GM21576 (cell line): ENCODE measurements around the gene TM4SF18.

Experiments used
- ATAC-seq: cut with Tn5 transposase; IDR thresholded peaks from one replicate; pipeline ENCODE4 v1.9.1; 2021; ENCODE audit warnings: mild to moderate bottlenecking, moderate library complexity; ENCODE audit not compliant: unreplicated experiment

Gene TM4SF18

DNA sequence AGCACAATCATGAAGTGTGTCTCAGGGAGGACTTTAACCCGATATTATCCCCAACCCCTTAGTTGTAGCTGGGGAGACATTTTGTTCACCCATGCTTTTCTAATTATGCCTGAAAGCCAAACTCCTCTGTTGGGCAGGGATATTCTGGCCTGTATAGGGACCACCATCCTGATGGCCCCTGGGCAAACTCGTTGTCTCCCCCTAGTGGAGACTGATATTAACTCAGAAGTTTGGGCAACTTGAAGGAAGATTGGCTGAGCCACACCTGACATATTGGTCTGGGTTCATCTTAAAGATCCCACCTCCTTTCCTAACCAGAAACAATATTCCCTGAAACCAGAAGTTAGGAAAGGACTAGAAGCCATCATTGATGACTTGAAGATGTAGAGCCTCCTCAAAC, 42.3 kb downstream of the TM4SF18 start:
- ATAC-seq: peak; percentile 65

DNA sequence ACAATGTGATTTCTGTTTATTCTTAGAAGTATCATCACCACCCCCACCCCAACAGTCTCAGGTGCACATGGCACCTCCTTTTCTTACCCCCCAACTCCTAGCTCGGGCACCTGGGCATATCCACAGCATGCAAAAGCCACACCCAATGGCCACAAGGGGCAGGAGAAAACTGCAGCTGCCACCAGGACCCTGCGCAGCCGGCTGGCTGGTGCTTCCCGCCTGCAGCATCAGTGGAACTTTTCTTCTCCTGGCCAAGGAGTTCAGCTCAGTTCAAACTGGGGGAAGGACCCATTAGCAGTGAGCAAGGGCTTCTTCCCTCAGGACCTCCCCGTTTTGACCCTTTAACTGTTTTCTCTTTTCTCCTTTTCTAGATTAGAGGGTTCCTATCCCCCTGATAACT, 44.8 kb downstream of the TM4SF18 start:
- no peak for ATAC-seq

DNA sequence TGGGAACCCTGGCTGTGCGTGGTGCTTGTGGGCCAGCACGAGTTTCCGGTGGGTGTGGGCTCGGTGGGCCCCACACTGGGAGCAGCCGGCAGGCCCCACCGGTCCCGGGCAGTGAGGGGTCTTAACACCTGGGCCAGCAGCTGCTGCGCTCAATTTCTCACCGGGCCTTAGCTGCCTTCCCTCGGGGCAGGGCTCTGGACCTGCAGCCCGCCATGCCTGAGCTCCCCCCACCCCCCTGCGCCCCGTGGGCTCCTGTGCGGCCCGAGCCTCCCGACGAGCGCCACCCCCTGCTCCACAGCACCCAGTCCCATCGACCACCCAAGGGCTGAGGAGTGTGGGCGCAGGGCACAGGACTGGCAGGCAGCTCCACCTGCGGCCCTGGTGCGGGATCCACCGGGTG, 49.4 kb downstream of the TM4SF18 start:
- no peak for ATAC-seq

DNA sequence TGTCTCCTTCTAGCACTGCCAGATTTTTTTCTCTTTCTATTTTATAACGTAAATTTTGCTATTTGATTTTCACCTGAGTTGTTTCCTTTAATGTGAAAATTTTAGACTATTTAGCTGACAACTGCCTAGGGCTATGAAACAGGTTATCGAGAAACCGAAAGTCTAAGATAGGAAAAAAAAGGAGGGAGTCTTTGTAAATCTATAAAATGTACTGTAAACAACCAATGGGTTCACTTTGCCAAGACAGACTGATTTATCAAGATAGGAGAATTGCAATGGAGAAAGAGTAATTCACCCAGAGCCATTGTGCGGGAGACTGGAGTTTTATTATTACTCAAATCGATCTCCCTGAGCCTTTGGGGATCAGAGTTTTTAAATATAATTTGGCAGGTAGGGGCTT, 50.0 kb downstream of the TM4SF18 start:
- ATAC-seq: no peak

DNA sequence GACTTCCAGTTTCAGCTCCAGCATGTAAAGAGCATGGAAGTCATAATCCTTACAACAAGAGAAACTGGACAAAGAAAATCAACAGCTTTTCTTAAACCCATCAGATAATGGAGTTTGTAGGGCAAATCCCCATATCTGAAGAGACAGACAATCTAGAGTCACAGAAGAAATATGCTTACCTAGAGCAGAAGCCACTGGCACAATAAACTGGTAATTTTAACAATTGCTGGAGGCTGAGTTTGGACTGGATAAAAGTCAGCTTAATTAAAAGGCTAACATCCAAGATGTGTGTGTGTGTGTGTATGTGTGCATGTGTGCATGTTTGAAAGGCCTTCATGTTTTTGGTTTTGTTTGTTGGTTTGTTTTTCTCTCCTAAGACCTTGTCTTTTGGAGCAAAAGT, 50.6 kb downstream of the TM4SF18 start:
- ATAC-seq: no peak

DNA sequence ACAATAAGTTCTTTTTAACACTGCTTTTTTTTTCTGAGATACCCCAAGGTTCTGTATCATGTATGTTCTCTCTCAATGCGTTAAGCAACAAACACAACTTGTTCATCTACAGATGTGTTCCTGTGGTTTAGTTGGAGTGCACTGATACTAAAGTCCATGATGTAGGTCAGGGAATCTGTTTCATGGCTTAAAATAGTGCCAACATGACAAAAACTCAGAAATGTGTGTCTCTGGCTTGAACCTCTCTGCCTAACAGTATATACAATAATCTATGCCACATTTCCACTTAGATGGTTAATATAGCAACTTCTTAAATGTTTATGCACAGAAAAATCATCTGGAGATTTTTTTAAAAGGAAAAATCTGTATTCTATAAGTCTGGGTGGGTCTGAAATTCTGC, 51.1 kb downstream of the TM4SF18 start:
- ATAC-seq: no peak

DNA sequence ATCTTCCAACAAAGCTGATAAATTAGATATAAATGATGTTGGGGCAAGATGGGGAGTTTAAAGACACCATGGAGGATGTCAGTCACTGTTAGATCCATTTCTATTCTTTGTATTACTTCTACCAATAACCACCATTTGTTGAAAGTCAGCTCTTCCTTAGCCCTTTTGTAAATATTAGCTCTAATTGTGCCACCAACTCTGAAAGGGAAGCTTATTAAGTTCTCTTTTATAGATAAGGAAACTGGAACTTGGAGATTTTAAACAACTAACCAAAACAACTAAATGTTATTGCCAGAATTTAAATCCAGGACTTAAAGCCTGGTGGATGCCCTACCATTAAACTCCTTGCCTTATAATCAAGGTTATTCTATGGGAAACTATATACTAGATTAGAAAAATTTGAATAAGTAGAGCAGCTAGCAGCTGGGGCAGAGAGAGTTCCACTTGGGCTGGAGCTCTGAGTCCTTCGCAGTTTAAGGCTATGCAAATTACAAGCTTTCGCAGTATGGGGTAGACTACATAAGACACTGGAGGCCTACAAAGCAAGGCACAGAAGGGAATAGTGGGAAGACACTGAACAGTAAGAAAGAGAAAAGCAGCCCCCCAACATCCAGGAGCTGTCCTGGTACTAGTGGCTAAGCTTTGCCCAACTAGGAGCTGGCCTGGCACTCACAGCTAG, 52.6 kb downstream of the TM4SF18 start:
- no peak for ATAC-seq

DNA sequence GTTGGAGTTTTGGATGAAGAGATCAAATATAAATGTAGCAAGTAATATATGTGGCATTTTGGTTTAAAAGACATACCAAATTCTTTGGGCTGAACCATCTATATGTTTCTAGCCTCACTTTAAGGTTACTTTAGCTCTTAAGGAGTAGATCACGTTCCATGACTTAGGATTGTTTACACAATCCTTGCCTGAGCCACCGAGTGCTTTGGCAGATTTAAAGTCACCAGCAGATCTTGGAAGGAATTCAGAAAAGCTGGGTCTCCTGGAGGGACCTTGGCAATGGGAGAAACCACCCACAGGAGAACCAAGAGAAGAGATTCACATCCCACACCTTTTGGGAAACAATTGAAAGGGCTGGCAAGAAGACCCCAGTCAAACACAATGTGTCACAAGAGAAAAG, 54.5 kb downstream of the TM4SF18 start:
- no peak for ATAC-seq

DNA sequence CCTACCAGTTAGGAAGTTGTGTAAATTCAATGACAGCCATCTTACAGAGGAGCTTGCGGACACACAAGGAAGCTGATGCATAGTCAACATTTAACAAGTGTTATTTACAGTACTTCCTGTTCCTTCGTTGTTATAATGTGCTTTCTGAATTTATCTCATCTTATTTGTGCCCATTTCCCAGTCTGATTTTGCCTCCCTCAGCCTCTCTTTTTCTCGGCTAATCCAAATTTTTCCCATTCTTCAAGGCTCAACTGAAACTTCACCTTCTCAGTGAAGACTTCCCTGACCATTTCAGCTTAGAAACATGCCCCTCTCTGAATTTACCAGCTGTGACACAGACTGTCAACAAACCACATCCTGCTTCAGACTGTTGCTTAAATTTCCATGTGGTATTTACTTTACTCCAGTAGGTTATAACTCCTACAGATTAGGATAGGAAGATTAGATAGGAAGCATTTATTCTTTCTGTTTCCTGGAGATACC, 56.1 kb downstream of the TM4SF18 start:
- ATAC-seq: peak; percentile 70

DNA sequence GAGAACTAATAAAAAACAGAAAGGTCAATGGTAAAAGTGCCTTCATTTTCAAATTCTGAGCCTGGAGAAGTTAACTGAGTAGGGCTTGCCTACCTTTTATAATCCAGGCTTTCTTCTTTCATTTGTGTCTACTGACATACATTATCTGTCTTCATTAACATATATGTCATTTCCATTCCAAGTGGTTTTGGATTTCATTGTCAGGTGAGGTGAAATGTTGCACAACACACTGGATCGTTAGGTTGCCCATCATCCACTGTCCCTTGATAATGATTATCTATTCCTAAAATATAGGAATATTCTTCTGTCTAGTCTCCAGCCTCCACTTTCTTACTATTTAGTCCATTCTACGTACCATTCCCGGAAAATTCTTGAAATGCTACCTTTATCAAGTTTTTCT, 56.8 kb downstream of the TM4SF18 start:
- ATAC-seq: no peak

DNA sequence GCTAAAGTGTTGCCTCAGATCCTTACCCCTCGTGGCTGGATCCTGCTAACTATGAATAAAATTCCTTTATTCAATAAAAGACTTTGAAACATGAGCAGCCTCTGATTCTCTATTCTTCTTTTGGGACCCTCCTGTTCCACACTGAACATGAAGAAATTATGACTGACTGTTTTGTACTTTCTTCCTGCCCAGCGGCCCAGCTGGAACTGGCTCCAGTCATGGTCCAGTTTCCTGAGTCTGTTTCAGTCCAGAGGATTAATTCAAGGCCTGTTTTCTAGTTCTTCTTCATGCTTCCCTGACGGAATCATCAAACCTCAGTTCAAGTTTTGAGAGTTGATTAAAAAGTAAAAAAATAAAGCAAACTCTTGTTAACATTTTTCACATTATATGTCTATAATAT, 59.2 kb downstream of the TM4SF18 start:
- ATAC-seq: no peak

DNA sequence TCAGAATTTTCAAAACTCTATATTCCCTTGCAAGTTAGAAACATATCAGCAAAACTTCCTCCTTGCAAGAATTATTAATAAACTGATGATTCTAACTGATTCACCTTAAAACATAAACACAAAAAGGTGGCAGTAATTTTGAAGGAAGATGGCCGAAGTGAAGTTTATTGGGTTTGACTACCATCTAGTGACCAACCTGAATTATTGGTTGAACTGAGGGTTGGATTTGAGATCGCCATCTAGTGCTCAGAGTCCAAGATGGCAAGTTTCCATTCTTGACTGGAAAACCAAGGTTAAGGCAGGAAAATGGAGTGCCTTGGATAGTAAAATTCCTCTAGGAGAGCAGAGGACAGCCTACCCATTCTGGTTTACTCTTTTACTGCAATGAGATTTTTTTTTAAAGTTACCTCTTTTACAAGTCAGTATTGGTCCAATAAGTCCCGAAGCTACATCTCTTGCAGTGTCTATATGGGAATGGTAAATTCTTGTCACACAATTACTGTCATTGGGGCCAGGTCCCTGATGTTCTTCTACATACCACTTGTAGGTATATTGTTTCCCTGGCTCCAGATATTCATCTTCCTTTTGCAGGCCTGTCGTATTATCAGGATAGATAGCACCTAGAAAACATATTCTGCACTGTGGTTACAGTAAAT, 60.2 kb downstream of the TM4SF18 start:
- peak; percentile 75 for ATAC-seq

DNA sequence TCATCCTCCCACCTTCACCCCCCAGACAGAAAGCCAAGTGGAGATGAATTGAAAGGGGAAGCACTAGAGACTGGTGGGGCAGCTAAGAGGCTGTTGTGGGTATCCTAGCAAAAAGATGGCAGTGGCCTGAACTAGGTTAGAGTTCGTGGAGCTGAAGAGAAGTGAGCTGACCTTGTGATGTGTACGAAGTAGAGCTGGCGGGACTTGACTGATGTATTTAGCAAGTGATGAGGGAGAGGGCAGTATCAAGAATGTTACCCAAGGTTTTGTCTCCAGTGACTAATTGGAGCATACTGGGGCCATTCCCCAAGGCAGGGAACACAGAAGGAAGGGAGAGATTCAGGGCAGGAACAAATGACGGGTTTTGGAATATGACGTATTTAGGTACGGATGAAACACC, 61.8 kb downstream of the TM4SF18 start:
- no peak for ATAC-seq

DNA sequence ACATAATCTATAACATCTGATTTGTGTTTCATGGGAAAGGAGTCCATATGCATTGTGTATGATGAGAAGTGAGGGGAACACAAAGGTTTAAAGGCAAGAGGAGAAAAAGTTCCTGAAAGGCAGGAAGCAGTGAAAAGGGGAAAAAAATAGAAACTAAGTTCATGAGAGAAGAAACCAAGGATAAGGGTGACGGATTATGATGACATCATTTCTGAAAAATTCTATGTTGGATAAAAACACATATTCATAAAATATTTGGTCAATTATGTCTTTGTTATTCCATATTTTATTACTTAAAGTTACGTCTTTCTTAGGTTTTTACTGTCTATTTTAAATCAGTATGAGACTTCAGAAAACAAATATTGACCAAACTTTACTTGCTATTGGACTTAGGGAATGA, 63.3 kb downstream of the TM4SF18 start:
- no peak for ATAC-seq

DNA sequence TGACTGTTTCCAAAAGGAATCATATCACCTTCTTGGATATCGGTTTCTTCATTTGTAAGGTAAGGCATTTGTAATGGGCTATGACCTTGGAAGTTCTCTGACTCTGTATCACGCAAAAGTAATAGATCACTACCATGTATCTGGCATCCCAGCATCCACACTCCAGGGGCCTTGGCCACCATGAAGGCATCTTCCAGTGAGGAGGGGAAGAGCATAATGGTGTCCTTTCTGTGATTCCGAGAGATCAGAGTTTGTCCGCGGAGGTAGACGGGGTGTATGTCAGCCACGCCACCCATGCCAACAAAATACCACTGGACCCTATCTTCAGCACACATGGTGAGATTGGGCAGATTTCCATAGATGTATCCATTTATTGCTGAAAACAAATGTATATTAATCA, 63.7 kb downstream of the TM4SF18 start:
- ATAC-seq: no peak
